Measurements from ENCODE around the gene ETV6.
A peak's percentile ranks its signal among the peaks of the same experiment; 100 is the strongest.

ETV6 gene

DNA sequence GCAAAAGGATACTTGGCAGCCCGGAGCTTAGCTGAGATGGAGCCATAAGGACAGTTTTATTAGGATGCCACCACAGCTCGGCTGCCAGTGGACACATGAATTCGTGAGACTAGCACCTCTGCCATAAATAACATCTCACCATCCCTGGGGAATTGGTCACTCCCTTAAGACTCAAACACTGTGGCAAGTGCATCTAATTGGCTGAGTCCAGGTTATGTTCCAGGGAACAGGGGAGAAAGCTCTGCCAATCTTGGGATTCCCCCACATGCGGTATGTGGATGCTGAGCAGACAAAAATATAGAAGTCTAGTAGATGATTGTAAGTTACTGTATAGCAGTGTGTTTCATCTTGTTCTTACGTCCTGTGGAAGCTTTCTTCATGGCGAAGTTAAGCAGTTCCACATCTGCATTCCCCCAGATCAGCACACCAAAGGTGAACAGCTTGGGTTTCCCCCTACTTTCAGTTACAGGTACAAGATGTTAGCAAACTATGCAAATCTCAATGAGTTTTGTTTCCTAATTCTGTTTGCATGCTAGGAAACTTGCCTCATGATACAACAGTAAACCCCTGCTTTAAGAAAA, 131.1 kb downstream of the ETV6 start:
- H3K4me3 ChIP-seq (replicated peaks; ENCODE audit: low read depth, low read length): no peak overlapping the region
- no peak for DNase-seq (ENCODE audit: low read depth)
- TF ChIP-seq CTCF (IDR thresholded peaks at IDR 0.05; ENCODE audit: low read length, missing control alignments): no peak

- H3K4me3 ChIP-seq (replicated peaks; ENCODE audit: low read depth, low read length): no peak overlapping the region
- DNase-seq (ENCODE audit: low read depth): no peak
- TF ChIP-seq CTCF (IDR thresholded peaks at IDR 0.05; ENCODE audit: low read length, missing control alignments): no peak
These were observed 133.5 kb downstream of the ETV6 start for GRCh38 chr12:11782914-11783420.

GRCh38 chr12:11785712-11786111, 136.2 kb downstream of the ETV6 start:
- no peak for TF ChIP-seq CTCF (IDR thresholded peaks at IDR 0.05; ENCODE audit: low read length, missing control alignments)
- peak; percentile 49 for DNase-seq (ENCODE audit: low read depth)
- H3K4me3 ChIP-seq (replicated peaks; ENCODE audit: low read depth, low read length): no peak overlapping the region

- no peak overlapping the region for H3K4me3 ChIP-seq (replicated peaks; ENCODE audit: low read depth, low read length)
- no peak for TF ChIP-seq CTCF (IDR thresholded peaks at IDR 0.05; ENCODE audit: low read length, missing control alignments)
- DNase-seq (ENCODE audit: low read depth): no peak
These were observed 137.3 kb downstream of the ETV6 start for GRCh38 chr12:11786638-11787365.

DNA sequence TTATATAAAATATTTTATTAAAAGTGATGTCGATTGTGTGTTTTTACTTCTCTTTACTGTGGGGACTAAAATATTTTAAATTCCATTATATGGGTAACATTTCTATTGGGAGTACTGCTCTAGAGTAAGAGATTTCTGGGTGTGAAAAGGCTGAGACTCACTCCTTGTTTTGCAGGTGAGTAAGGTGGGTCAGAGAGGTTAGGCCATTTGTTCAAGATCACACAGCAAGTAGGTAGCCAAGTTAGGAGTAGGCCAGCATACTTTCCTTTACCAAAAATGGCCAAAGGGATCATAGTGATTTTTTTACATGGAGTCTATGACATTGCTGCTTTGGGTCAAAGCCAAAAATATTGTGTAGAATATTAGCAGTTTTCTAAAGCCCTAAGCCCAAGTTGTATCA, 138.0 kb downstream of the ETV6 start:
- TF ChIP-seq CTCF (IDR thresholded peaks at IDR 0.05; ENCODE audit: low read length, missing control alignments): no peak
- no peak for DNase-seq (ENCODE audit: low read depth)
- no peak overlapping the region for H3K4me3 ChIP-seq (replicated peaks; ENCODE audit: low read depth, low read length)

DNA sequence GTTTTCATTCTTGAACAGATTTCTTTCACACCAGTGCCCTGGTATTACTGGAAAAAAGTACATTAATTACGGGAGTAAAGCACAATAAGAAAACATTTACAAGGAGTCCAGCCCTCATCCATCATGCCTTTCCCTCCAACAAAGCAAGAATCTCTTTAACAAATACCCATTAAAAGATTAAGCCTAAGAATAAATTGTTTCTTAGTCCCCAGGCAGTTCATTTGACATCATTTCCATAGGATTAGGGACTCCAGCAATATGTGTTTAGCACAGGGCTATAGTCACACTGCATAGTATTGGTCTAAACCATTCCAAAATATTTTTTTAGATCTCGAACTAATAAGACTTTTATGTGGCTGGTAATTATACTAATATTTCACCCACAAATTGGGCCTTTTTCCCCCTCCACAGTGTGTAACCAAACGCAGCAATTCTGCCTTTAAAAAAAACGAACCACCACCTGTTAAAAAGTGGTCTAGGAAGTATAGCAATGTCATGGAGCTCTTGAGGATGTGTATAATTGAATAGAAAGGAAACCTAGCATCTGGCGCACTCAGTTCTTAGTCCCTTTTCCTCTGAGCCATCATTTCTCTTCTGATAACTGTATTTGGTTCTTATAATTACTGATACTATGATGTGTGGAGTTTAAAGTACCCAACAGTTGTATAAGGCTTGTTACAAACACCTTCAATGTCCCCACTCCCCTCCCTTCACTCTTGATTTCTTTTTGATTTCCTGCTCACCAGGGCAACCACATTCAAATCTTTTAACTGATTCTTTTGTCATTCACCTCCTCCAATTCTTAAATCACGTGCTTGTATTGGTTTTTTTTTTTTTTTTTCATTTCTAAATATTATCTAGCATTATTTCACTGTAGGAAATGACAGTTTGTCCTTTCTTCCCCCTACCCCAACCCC, 138.7 kb downstream of the ETV6 start:
- no peak overlapping the region for H3K4me3 ChIP-seq (replicated peaks; ENCODE audit: low read depth, low read length)
- DNase-seq (ENCODE audit: low read depth): no peak
- TF ChIP-seq CTCF (IDR thresholded peaks at IDR 0.05; ENCODE audit: low read length, missing control alignments): no peak
